HepG2 (cell line): ENCODE data around the gene FAM222A. TPM values are rescaled to one million over a fixed set of nuclear protein-coding genes. Genes with fewer than 3 reads are reported as not detected.

Experiments
- AGO1 ChIP-seq: fragments of 200-400 bp; formaldehyde crosslinking; IDR thresholded peaks from 2 replicates; pipeline ENCODE4 v1.6.1; 2017; ENCODE audit warnings: mild to moderate bottlenecking, low read depth, low read length, moderate library complexity; ENCODE audit not compliant: poor library complexity, severe bottlenecking
- GATAD1 ChIP-seq: IDR thresholded peaks from 2 replicates; pipeline ENCODE4 v1.6.1; 2016; ENCODE audit warnings: missing genetic modification reagents, missing compliant biosample characterization
- HNRNPK ChIP-seq: fragments of 200-400 bp; formaldehyde crosslinking; IDR thresholded peaks from 2 replicates; pipeline ENCODE4 v1.6.1; 2018; ENCODE audit warnings: low read length, low read depth, moderate library complexity, mild to moderate bottlenecking; ENCODE audit not compliant: poor library complexity, severe bottlenecking
- NFIC ChIP-seq: IDR thresholded peaks from 2 replicates; pipeline ENCODE4 v1.6.1; 2012; ENCODE audit warnings: mild to moderate bottlenecking, low read length, inconsistent platforms
- PAWR ChIP-seq: sonication (generic); formaldehyde crosslinking; IDR thresholded peaks from 2 replicates; pipeline ENCODE4 v1.4.0; 2020; ENCODE audit warnings: missing genetic modification reagents, mild to moderate bottlenecking, borderline replicate concordance
- SALL2 ChIP-seq: sonication (generic); formaldehyde crosslinking; IDR thresholded peaks from 2 replicates; pipeline ENCODE4 v1.8.1; 2023; ENCODE audit warnings: mild to moderate bottlenecking, missing genetic modification reagents, inconsistent platforms
- SCMH1 ChIP-seq: sonication (generic); formaldehyde crosslinking; IDR thresholded peaks from 2 replicates; pipeline ENCODE4 v1.9.0; 2021; ENCODE audit warnings: missing genetic modification reagents, mild to moderate bottlenecking, borderline replicate concordance
- SNRNP70 ChIP-seq: fragments of 200-400 bp; formaldehyde crosslinking; IDR thresholded peaks from 2 replicates; pipeline ENCODE4 v1.6.1; 2017; ENCODE audit warnings: mild to moderate bottlenecking, low read depth, low read length, moderate library complexity
- ZMAT3 ChIP-seq: sonication (generic); formaldehyde crosslinking; conservative IDR thresholded peaks from 2 replicates; pipeline ENCODE4 v1.7.0; 2021; ENCODE audit warnings: missing genetic modification reagents
- ZNF660 ChIP-seq: sonication (generic); formaldehyde crosslinking; IDR thresholded peaks from 2 replicates; pipeline ENCODE4 v1.5.1; 2020; ENCODE audit warnings: mild to moderate bottlenecking, low read depth, missing genetic modification reagents, borderline replicate concordance
- polyA plus RNA-seq, 8 experiments: library from polyadenylated mRNA; depleted of rRNA in 3 of 8; stranded (reverse) in 7 of 8; unstranded in 1 of 8; fragments of >200 nt; fragmentation: Illumina TruSeq in 4 of 8; extraction: Trizol in 4 of 8; gene quantifications; 2 replicates each; pipeline versions ENCODE4 v1.2.1 to v1.2.3, GENCODE V29; 2011 to 2016; ENCODE audit warnings: low read depth in 4 of 8, missing spikeins in 1 of 8, mixed read lengths in 1 of 8; ENCODE audit not compliant: insufficient read depth in 1 of 8
- total RNA-seq, 5 experiments: library from RNA; depleted of rRNA; stranded (reverse); fragments of >200 nt; fragmentation: Illumina TruSeq; extraction: Trizol; gene quantifications; 2 replicates each; pipeline ENCODE4 v1.2.3, GENCODE V29; 2016; ENCODE audit warnings: low read depth in 1 of 5
- TF ChIP-seq, protein P1 (sequence below): sonication (generic); formaldehyde crosslinking; conservative IDR thresholded peaks from 2 replicates; pipeline ENCODE4 v1.8.0; 2022; ENCODE audit warnings: mild to moderate bottlenecking, moderate library complexity, missing genetic modification reagents
- TF ChIP-seq, protein P2 (sequence below): IDR thresholded peaks from 2 replicates; pipeline ENCODE4 v1.6.1; 2016; ENCODE audit warnings: missing biosample characterization, missing genetic modification reagents, low read depth
- TF ChIP-seq, protein P3 (sequence below): sonication (generic); formaldehyde crosslinking; IDR thresholded peaks from 2 replicates; pipeline ENCODE4 v1.9.0; 2021; ENCODE audit warnings: mild to moderate bottlenecking, missing genetic modification reagents

Gene FAM222A
- total and polyA plus RNA-seq, 2 of the 13 experiments (the other 11 are each of a cell fraction or from before 2014, with no cell fraction given) = 2.7 to 9.6 TPM

DNA sequence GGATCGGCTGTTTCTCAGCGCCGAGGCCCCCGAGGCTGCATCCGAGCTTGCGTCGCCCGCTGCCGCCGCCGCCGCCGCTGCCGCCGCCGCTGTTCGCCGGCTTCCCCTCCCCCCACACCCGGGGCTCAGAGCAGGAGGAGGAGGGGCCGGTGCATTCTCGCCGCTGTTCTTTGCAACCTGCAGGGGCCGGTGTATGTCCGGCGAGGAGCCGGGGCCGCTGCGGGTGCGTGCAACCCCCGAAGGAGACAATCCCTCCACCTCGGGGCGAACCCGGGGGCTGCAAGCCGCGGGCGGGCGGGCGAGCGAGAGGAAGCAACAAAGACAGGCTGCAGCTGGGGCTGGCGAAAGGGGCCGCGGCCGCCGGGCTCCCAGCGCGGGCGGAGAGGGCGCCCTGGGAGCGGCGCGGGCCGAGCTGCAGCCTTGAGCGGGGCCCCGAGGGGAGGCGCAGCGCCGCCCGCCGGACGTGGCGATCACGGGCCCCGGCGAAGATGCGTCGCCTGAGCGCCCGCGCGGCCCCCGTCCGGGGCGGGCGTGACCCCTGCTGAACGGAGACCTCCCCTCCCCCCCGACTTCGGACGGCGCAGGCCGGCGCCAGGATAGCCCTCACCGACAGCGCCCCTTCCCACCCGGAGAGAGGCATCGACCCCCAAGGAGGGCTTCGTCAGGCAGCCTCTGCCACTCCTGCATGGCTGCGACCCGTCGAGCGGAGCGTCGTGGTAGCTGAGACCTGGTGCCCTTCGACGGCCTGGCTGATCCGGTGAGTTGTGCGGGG lies 702 bp downstream of the FAM222A start (continued):
- TF ChIP-seq, protein P1, sequence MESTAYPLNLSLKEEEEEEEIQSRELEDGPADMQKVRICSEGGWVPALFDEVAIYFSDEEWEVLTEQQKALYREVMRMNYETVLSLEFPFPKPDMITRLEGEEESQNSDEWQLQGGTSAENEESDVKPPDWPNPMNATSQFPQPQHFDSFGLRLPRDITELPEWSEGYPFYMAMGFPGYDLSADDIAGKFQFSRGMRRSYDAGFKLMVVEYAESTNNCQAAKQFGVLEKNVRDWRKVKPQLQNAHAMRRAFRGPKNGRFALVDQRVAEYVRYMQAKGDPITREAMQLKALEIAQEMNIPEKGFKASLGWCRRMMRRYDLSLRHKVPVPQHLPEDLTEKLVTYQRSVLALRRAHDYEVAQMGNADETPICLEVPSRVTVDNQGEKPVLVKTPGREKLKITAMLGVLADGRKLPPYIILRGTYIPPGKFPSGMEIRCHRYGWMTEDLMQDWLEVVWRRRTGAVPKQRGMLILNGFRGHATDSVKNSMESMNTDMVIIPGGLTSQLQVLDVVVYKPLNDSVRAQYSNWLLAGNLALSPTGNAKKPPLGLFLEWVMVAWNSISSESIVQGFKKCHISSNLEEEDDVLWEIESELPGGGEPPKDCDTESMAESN = no peak; the same call in 1 of the 2 replicates
- TF ChIP-seq ZMAT3 (CRISPR knock-in tag) (no peak), SCMH1 (CRISPR knock-in tag) (no peak), GATAD1 (no peak), AGO1 (peak; percentile 31), PAWR (CRISPR knock-in tag) (no peak), SNRNP70 (no peak), NFIC (no peak), ZNF660 (CRISPR knock-in tag) (no peak), HNRNPK (peak; percentile 23), SALL2 (CRISPR knock-in tag) (peak; percentile 56; the same call in 1 of the 2 replicates)
- TF ChIP-seq, protein P2, sequence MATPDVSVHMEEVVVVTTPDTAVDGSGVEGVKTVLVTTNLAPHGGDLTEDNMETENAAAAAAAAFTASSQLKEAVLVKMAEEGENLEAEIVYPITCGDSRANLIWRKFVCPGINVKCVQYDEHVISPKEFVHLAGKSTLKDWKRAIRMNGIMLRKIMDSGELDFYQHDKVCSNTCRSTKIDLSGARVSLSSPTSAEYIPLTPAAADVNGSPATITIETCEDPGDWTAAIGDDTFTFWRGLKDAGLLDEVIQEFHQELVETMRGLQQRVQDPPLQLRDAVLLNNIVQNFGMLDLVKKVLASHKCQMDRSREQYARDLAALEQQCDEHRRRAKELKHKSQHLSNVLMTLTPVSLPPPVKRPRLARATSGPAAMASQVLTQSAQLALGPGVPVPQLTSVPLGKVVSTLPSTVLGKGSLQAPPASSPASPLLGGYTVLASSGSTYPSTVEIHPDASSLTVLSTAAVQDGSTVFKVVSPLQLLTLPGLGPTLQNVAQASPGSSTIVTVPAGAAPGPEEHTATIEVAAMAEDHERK (CRISPR knock-in tag) = no peak
- TF ChIP-seq, protein P3, sequence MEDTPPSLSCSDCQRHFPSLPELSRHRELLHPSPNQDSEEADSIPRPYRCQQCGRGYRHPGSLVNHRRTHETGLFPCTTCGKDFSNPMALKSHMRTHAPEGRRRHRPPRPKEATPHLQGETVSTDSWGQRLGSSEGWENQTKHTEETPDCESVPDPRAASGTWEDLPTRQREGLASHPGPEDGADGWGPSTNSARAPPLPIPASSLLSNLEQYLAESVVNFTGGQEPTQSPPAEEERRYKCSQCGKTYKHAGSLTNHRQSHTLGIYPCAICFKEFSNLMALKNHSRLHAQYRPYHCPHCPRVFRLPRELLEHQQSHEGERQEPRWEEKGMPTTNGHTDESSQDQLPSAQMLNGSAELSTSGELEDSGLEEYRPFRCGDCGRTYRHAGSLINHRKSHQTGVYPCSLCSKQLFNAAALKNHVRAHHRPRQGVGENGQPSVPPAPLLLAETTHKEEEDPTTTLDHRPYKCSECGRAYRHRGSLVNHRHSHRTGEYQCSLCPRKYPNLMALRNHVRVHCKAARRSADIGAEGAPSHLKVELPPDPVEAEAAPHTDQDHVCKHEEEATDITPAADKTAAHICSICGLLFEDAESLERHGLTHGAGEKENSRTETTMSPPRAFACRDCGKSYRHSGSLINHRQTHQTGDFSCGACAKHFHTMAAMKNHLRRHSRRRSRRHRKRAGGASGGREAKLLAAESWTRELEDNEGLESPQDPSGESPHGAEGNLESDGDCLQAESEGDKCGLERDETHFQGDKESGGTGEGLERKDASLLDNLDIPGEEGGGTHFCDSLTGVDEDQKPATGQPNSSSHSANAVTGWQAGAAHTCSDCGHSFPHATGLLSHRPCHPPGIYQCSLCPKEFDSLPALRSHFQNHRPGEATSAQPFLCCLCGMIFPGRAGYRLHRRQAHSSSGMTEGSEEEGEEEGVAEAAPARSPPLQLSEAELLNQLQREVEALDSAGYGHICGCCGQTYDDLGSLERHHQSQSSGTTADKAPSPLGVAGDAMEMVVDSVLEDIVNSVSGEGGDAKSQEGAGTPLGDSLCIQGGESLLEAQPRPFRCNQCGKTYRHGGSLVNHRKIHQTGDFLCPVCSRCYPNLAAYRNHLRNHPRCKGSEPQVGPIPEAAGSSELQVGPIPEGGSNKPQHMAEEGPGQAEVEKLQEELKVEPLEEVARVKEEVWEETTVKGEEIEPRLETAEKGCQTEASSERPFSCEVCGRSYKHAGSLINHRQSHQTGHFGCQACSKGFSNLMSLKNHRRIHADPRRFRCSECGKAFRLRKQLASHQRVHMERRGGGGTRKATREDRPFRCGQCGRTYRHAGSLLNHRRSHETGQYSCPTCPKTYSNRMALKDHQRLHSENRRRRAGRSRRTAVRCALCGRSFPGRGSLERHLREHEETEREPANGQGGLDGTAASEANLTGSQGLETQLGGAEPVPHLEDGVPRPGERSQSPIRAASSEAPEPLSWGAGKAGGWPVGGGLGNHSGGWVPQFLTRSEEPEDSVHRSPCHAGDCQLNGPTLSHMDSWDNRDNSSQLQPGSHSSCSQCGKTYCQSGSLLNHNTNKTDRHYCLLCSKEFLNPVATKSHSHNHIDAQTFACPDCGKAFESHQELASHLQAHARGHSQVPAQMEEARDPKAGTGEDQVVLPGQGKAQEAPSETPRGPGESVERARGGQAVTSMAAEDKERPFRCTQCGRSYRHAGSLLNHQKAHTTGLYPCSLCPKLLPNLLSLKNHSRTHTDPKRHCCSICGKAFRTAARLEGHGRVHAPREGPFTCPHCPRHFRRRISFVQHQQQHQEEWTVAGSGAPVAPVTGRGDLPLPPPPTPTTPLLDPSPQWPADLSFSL = no peak
